HCT116 (cell line): Measurements from ENCODE around the gene CASK. TPM values are rescaled to one million over a fixed set of nuclear protein-coding genes. Genes with fewer than 3 reads are reported as not detected.

Experiments used
- ATAC-seq: fragments of 200-7000 bp; cut with Tn5 transposase; 2 replicates; pipeline ENCODE4 v1.9.1; 2020; ENCODE audit warnings: mild to moderate bottlenecking, moderate library complexity
- BruUV-seq: library from RNA; stranded (reverse); fragments of 400-500 nt; replicated peaks from 2 replicates; lab custom pipeline; 2021; lab: Mats Ljungman, UMichigan
- CTCF ChIA-PET: fragments of 300-600 bp; sonication (Branson Sonifier 250); formaldehyde crosslinking; loops from one replicate; lab custom pipeline; 2021; ENCODE audit warnings: antibody characterized with exemption; lab: Charles Lee
- POLR2A ChIA-PET: fragments of 300-600, 350-600 bp; sonication (Branson Sonifier 250); formaldehyde crosslinking; loops from one replicate; lab custom pipeline; 2021; ENCODE audit warnings: antibody characterized with exemption; lab: Charles Lee
- RAD21 ChIA-PET, 2 experiments: fragments of 300-600 bp; sonication (Branson Sonifier 250); formaldehyde crosslinking; loops; one replicate each; lab custom pipeline; 2023; ENCODE audit warnings: low total read pairs in 2 of 2; ENCODE audit not compliant: uncharacterized antibody in 2 of 2, unreplicated experiment in 2 of 2, low non-redundant PET in 1 of 2; lab: Charles Lee
- DNase-seq: peaks from one replicate; pipeline ENCODE4 v3.0.0-alpha.2; 2010; ENCODE audit warnings: low read depth, low spot score
- H2AFZ ChIP-seq: fragments of 200-600 bp; shearing (Covaris generic), sonication (generic); 2 replicates; pipeline ENCODE4 v1.6.1; 2017; ENCODE audit warnings: low read depth, mixed run types, mixed read lengths, antibody characterized with exemption, low read length; ENCODE audit not compliant: poor library complexity, severe bottlenecking
- H3K27ac ChIP-seq: 2 replicates; pipeline ENCODE4 v1.5.1; 2012; ENCODE audit warnings: low read depth, low read length
- H3K27me3 ChIP-seq: fragments of 200-600 bp; sonication (generic); 2 replicates; pipeline ENCODE4 v1.6.1; 2016; ENCODE audit warnings: mixed run types, low read length, mixed read lengths; ENCODE audit not compliant: insufficient read depth
- H3K36me3 ChIP-seq, 2 experiments: fragments of 200-500 bp in 1 of 2; fragments of 200-600 bp in 1 of 2; sonication (Bioruptor generic) in 1 of 2; sonication (generic) in 1 of 2; 2 replicates each; pipeline versions ENCODE4 v1.5.1 to v1.6.1; 2014 to 2016; ENCODE audit warnings: low read length in 2 of 2, inconsistent platforms in 1 of 2, mixed read lengths in 1 of 2, mixed run types in 1 of 2; ENCODE audit not compliant: insufficient read depth in 2 of 2, control insufficient read depth in 1 of 2
- H3K4me1 ChIP-seq, 2 experiments: fragments of 200-600 bp in 1 of 2; sonication (generic) in 1 of 2; 2 replicates each; pipeline versions ENCODE4 v1.5.1 to v1.6.1; 2012 to 2017; ENCODE audit warnings: low read length in 2 of 2, inconsistent platforms in 1 of 2, mild to moderate bottlenecking in 1 of 2, mixed read lengths in 1 of 2, mixed run types in 1 of 2, moderate library complexity in 1 of 2; ENCODE audit not compliant: insufficient read depth in 2 of 2, control insufficient read depth in 1 of 2
- H3K4me2 ChIP-seq: fragments of 200-600 bp; sonication (generic); 2 replicates; pipeline ENCODE4 v1.6.1; 2017; ENCODE audit warnings: mixed run types, low read length, mixed read lengths
- H3K4me3 ChIP-seq, 2 experiments: fragments of 200-600 bp in 1 of 2; sonication (generic) in 1 of 2; replicated peaks in 1 of 2; 2 replicates each; pipeline ENCODE4 v1.5.1; 2011 to 2016; ENCODE audit warnings: low read length in 2 of 2, control low read depth in 1 of 2, low read depth in 1 of 2, mild to moderate bottlenecking in 1 of 2, mixed read lengths in 1 of 2, mixed run types in 1 of 2
- H3K79me2 ChIP-seq: fragments of 200-600 bp; sonication (generic); 2 replicates; pipeline ENCODE4 v1.6.1; 2017; ENCODE audit warnings: mild to moderate bottlenecking, mixed run types, low read length, moderate library complexity, mixed read lengths; ENCODE audit not compliant: insufficient read depth
- H3K9ac ChIP-seq: fragments of 200-600 bp; sonication (generic); 2 replicates; pipeline ENCODE4 v1.6.1; 2016; ENCODE audit warnings: low read length, mixed read lengths
- H3K9me2 ChIP-seq: fragments of 200-600 bp; sonication (generic), shearing (Covaris generic); 2 replicates; pipeline ENCODE4 v1.6.1; 2017; ENCODE audit warnings: mixed run types, mild to moderate bottlenecking, moderate library complexity; ENCODE audit not compliant: insufficient read depth
- H3K9me3 ChIP-seq, 2 experiments: fragments of 200-500 bp in 1 of 2; fragments of 200-600 bp in 1 of 2; sonication (Bioruptor generic) in 1 of 2; sonication (generic) in 1 of 2; 2 replicates each; pipeline ENCODE4 v1.6.1; 2014 to 2017; ENCODE audit warnings: low read length in 2 of 2, mixed read lengths in 2 of 2, inconsistent platforms in 1 of 2, low read depth in 1 of 2, mild to moderate bottlenecking in 1 of 2, mixed run types in 1 of 2, moderate library complexity in 1 of 2; ENCODE audit not compliant: control insufficient read depth in 1 of 2, insufficient read depth in 1 of 2
- H4K20me1 ChIP-seq: fragments of 200-600 bp; sonication (generic), shearing (Covaris generic); 2 replicates; pipeline ENCODE4 v1.6.1; 2017; ENCODE audit warnings: mixed run types, mild to moderate bottlenecking, moderate library complexity; ENCODE audit not compliant: insufficient read depth
- CBX3 ChIP-seq: IDR thresholded peaks from 2 replicates; pipeline ENCODE4 v1.6.1; 2012; ENCODE audit warnings: low read depth
- ELF1 ChIP-seq: IDR thresholded peaks from 2 replicates; pipeline ENCODE4 v1.6.1; 2012; ENCODE audit warnings: low read depth, borderline replicate concordance
- EZH2phosphoT487 ChIP-seq: fragments of 200-600 bp; IDR thresholded peaks from 2 replicates; pipeline ENCODE4 v1.6.1; 2018; ENCODE audit warnings: antibody characterized with exemption, borderline replicate concordance
- JUND ChIP-seq: IDR thresholded peaks from 2 replicates; pipeline ENCODE4 v1.6.1; 2012
- POLR2A ChIP-seq: IDR thresholded peaks from 2 replicates; pipeline ENCODE4 v1.7.0; 2011; ENCODE audit warnings: borderline replicate concordance; ENCODE audit not compliant: insufficient read depth, insufficient read length; ENCODE audit errors: extremely low read depth
- RAD21 ChIP-seq: IDR thresholded peaks from 2 replicates; pipeline ENCODE4 v1.6.1; 2012; ENCODE audit warnings: low read depth, mild to moderate bottlenecking
- SIN3A ChIP-seq: IDR thresholded peaks from 2 replicates; pipeline ENCODE4 v1.6.1; 2012; ENCODE audit warnings: low read depth
- SP1 ChIP-seq: IDR thresholded peaks from 2 replicates; pipeline ENCODE4 v1.6.1; 2012; ENCODE audit warnings: low read depth
- SRF ChIP-seq: IDR thresholded peaks from 2 replicates; pipeline ENCODE4 v1.6.1; 2012; ENCODE audit warnings: low read depth
- TCF7L2 ChIP-seq: IDR thresholded peaks from 2 replicates; pipeline ENCODE4 v1.7.0; 2011; ENCODE audit warnings: borderline replicate concordance, inconsistent platforms; ENCODE audit not compliant: insufficient read depth, insufficient read length; ENCODE audit errors: extremely low read depth
- intact Hi-C: fragments of 100-400 bp; cut with micrococcal nuclease; formaldehyde crosslinking; loops from 2 replicates; pipeline ENCODE4 v1.10.0; 2022
- total RNA-seq: library from RNA; stranded (reverse); gene quantifications from one replicate; pipeline ENCODE4 v1.2.1, GENCODE V29; 2021; ENCODE audit not compliant: unreplicated experiment
- TF ChIP-seq, protein P1 (sequence below): IDR thresholded peaks from 2 replicates; pipeline ENCODE4 v1.6.1; 2011; ENCODE audit warnings: mild to moderate bottlenecking, low read length, moderate library complexity; ENCODE audit not compliant: insufficient replicate concordance; ENCODE audit errors: extremely low read depth
- TF ChIP-seq, protein P2 (sequence below): IDR thresholded peaks from 2 replicates; pipeline ENCODE4 v1.6.1; 2012
- TF ChIP-seq, protein P3 (sequence below): IDR thresholded peaks from 2 replicates; pipeline ENCODE4 v1.6.1; 2012; ENCODE audit warnings: low read depth
- TF ChIP-seq, protein P4 (sequence below): IDR thresholded peaks from 2 replicates; pipeline ENCODE4 v1.6.1; 2012
- TF ChIP-seq, protein P5 (sequence below), 3 experiments: fragments of 200-600 bp in 1 of 3; sonication (generic) in 1 of 3; IDR thresholded peaks in 2 of 3; conservative IDR thresholded peaks in 1 of 3; 2 replicates each; pipeline ENCODE4 v1.5.1; 2012 to 2017; ENCODE audit warnings: low read depth in 2 of 3, low read length in 2 of 3, antibody characterized with exemption in 1 of 3, borderline replicate concordance in 1 of 3, control low read depth in 1 of 3, mild to moderate bottlenecking in 1 of 3, mixed read lengths in 1 of 3, mixed run types in 1 of 3, moderate library complexity in 1 of 3; ENCODE audit not compliant: insufficient read depth in 1 of 3

Gene CASK
- total RNA-seq, 1 experiment from 2014 or later, result 39.0 TPM

DNA sequence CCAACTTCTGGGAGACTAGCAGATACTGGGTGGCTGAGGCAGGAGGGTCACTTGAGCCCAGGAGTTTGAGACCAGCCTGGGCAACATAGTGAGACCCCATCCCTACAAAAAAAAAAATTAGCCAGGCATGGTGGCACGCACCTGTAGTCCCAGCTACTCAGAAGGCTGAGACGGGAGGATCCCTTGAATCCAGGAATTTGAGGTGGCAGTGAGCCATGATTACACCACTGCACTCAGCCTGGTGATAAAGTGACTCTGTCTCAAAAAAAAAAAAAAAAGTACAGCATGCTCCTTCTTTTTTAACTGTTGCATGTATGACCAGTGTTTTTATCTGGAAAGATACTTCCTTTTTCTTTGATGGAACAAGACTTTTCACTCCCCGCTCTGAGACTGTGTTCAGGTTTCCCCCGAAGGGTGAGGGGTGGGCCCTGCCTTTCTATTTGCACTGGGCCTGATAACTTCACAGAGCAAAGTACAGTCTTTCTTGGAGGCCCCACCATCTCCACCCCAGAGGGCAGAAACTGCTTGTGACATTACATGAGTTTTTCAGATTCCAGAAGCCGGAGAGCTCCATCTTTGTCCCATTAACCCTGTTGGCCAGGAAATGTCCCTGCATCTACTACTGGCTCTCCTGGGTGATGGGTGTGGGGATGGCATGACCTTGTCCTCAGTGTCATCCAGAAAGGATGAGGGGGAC, 441.1 kb downstream of the CASK start (continued):
- TF ChIP-seq, protein P1, sequence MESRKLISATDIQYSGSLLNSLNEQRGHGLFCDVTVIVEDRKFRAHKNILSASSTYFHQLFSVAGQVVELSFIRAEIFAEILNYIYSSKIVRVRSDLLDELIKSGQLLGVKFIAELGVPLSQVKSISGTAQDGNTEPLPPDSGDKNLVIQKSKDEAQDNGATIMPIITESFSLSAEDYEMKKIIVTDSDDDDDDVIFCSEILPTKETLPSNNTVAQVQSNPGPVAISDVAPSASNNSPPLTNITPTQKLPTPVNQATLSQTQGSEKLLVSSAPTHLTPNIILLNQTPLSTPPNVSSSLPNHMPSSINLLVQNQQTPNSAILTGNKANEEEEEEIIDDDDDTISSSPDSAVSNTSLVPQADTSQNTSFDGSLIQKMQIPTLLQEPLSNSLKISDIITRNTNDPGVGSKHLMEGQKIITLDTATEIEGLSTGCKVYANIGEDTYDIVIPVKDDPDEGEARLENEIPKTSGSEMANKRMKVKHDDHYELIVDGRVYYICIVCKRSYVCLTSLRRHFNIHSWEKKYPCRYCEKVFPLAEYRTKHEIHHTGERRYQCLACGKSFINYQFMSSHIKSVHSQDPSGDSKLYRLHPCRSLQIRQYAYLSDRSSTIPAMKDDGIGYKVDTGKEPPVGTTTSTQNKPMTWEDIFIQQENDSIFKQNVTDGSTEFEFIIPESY, result no peak
- no peak for TF ChIP-seq CBX3

DNA sequence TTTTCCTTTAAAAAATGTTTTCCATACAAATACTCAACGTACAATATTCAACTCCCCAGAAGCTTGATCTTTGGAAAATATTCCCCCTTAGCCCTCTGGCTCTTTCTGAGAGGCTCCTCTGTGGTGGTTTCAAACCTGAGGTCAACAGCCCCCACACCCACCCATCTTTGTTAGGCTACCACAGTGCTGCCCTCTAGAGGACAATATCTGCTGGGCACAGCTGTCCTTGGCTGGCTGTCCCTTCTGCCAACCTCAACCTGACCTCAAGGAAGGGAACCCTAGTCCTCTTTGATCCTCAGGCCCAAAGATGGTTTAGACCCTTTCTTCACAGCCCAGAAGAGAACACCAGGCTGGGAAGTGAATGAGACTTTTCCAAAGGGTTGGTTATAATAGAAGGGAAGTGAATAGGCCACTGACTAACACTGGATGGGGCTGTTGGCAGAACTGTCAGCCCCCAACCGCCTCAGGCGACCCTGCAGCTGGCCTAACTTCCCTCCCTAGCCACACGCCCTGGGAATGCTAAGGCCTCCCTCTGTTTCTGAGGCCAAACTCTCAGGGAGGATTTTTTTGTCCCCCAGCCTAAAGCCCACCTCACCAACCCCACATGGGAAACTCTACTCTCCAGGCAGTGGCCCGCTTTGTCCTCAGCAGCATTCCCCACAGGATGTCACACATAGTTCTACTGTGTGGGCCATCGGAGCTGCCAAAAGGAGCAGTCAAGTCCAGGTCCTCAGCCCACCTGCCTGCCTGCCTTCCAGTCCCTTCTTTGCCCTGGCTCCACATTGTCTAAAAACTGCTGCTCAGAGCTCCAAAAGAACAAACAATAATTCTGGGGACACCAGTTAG, 441.9 kb downstream of the CASK start:
- CTCF ChIA-PET, result interaction anchor here (0.5 to 1.6 kb wide), 3 partner anchors 10 to 151 kb away, joined by 3 to 5 read pairs (median 3); no protein-coding TSS in a partner anchor
- Histone ChIP-seq H2AFZ (peak overlapping the region; percentile 35), H3K4me1 (no peaks in the 10 kb centered on the region), H3K27me3 (no peaks in the 10 kb centered on the region), H3K4me3 (no peak overlapping the region), H3K79me2 (no peaks in the 10 kb centered on the region), H3K9me3 (no peaks in the 10 kb centered on the region), H3K27ac (no peak overlapping the region), H4K20me1 (no peaks in the 10 kb centered on the region), H3K36me3 (no peaks in the 10 kb centered on the region), H3K9ac (no peak overlapping the region), H3K9me2 (no peaks in the 10 kb centered on the region), H3K4me2 (no peak overlapping the region)
- no TSS peak for BruUV-seq
- POLR2A ChIA-PET, result no interaction called here
- RAD21 ChIA-PET, result no interaction called here
- DNase-seq (peak; percentile 15), ATAC-seq (peak; percentile 87)
- intact Hi-C loops, result no loop called here
- TF ChIP-seq TCF7L2 (no peak), EZH2phosphoT487 (no peak), POLR2A (no peak), SP1 (no peak), RAD21 (peak; percentile 63), JUND (no peak), SRF (no peak), CBX3 (no peak), ELF1 (no peak), SIN3A (no peak)
- TF ChIP-seq, protein P2, sequence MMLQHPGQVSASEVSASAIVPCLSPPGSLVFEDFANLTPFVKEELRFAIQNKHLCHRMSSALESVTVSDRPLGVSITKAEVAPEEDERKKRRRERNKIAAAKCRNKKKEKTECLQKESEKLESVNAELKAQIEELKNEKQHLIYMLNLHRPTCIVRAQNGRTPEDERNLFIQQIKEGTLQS, result no peak
- TF ChIP-seq, protein P3, sequence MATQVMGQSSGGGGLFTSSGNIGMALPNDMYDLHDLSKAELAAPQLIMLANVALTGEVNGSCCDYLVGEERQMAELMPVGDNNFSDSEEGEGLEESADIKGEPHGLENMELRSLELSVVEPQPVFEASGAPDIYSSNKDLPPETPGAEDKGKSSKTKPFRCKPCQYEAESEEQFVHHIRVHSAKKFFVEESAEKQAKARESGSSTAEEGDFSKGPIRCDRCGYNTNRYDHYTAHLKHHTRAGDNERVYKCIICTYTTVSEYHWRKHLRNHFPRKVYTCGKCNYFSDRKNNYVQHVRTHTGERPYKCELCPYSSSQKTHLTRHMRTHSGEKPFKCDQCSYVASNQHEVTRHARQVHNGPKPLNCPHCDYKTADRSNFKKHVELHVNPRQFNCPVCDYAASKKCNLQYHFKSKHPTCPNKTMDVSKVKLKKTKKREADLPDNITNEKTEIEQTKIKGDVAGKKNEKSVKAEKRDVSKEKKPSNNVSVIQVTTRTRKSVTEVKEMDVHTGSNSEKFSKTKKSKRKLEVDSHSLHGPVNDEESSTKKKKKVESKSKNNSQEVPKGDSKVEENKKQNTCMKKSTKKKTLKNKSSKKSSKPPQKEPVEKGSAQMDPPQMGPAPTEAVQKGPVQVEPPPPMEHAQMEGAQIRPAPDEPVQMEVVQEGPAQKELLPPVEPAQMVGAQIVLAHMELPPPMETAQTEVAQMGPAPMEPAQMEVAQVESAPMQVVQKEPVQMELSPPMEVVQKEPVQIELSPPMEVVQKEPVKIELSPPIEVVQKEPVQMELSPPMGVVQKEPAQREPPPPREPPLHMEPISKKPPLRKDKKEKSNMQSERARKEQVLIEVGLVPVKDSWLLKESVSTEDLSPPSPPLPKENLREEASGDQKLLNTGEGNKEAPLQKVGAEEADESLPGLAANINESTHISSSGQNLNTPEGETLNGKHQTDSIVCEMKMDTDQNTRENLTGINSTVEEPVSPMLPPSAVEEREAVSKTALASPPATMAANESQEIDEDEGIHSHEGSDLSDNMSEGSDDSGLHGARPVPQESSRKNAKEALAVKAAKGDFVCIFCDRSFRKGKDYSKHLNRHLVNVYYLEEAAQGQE, result no peak
- TF ChIP-seq, protein P4, sequence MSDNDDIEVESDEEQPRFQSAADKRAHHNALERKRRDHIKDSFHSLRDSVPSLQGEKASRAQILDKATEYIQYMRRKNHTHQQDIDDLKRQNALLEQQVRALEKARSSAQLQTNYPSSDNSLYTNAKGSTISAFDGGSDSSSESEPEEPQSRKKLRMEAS, result no peak
- TF ChIP-seq, protein P5, sequence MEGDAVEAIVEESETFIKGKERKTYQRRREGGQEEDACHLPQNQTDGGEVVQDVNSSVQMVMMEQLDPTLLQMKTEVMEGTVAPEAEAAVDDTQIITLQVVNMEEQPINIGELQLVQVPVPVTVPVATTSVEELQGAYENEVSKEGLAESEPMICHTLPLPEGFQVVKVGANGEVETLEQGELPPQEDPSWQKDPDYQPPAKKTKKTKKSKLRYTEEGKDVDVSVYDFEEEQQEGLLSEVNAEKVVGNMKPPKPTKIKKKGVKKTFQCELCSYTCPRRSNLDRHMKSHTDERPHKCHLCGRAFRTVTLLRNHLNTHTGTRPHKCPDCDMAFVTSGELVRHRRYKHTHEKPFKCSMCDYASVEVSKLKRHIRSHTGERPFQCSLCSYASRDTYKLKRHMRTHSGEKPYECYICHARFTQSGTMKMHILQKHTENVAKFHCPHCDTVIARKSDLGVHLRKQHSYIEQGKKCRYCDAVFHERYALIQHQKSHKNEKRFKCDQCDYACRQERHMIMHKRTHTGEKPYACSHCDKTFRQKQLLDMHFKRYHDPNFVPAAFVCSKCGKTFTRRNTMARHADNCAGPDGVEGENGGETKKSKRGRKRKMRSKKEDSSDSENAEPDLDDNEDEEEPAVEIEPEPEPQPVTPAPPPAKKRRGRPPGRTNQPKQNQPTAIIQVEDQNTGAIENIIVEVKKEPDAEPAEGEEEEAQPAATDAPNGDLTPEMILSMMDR (IDR thresholded peaks at IDR 0.05 in 2 of 3, conservative IDR thresholded peaks at IDR 0.05 in 1 of 3; ENCODE audit: borderline replicate concordance in 1 of 3, insufficient read depth in 1 of 3, low read depth in 2 of 3, low read length in 2 of 3), result peak; percentile 34 to 72 (median 69); a peak in 5 of 6 replicates
